Inflammatory macrophage treated with lipopolysaccharide for 1 hour (primary cell): ENCODE measurements around the gene TAS1R3.
"Not testable (repeated sequence)": the region's sequence is repeated elsewhere in the genome, so short reads cannot be mapped to it uniquely, and the experiment has no call there.

Experiments
- DNase-seq, 2 donors: peaks; one replicate each; pipeline ENCODE4 v3.0.0-alpha.2; 2020 to 2022

TAS1R3 gene

GRCh38 chr1:1309251-1310108, 21.6 kb upstream of the TAS1R3 start:
- DNase-seq: no peak

DNA sequence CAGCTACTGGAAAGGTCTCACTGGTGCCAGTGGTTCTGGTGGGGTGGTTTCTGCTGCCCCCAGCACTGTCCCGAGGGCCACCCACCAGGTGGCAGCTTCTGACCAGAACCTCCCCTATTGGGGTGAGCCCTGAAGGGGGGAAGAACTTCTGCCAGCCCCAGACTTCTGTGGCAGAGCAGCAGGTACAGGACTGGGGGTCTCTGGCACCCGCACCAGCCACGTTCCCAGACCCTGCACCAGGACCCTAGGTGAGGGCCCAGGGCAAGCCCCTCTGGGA, 21.0 kb upstream of the TAS1R3 start:
- no peak for DNase-seq

GRCh38 chr1:1310476-1311053, 20.5 kb upstream of the TAS1R3 start:
- no peak for DNase-seq

- DNase-seq: no peak
These were observed 19.7 kb upstream of the TAS1R3 start for GRCh38 chr1:1311107-1312104.

DNA sequence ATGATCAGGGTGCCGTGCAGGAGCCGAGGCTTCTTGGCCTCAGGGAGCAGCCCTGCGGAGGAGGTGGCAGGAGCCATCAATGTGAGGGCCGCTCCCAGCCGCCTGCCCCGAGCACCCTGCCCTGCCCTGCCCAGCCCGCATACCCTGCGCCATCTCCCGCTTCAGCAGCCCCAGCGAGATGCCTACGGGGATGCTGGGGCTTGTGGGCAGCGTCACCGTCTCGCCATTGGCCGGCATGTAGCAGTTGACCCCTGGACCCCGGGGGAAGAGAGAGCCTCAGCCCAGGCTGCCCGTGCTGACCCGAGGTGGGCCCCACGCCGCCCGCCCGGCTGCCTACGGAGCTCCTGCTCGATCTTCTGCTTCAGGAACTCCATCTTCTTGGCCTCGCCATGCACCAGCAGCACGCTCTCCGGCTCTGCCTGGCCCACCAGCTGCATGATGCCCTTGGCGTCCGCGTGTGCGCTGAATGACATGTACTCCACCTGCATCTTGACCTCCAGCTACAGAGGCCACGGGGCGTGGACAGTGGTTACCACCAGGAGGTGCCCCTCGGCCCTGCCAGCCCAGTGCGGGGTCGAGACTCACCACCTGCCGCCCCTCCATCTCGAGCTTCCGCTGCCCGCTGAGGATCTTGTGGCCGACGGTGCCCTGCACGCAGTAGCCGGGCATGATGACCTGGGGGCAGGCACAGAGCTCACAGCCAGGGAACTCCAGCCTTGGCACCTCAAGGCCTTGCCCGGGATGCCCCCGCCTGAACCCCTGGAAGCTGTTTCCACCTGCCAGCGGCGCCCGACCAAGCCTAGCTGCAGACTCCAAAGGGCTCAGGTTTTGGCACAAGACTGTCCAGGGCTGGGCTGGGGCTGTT, 18.4 kb upstream of the TAS1R3 start:
- no peak for DNase-seq

DNA sequence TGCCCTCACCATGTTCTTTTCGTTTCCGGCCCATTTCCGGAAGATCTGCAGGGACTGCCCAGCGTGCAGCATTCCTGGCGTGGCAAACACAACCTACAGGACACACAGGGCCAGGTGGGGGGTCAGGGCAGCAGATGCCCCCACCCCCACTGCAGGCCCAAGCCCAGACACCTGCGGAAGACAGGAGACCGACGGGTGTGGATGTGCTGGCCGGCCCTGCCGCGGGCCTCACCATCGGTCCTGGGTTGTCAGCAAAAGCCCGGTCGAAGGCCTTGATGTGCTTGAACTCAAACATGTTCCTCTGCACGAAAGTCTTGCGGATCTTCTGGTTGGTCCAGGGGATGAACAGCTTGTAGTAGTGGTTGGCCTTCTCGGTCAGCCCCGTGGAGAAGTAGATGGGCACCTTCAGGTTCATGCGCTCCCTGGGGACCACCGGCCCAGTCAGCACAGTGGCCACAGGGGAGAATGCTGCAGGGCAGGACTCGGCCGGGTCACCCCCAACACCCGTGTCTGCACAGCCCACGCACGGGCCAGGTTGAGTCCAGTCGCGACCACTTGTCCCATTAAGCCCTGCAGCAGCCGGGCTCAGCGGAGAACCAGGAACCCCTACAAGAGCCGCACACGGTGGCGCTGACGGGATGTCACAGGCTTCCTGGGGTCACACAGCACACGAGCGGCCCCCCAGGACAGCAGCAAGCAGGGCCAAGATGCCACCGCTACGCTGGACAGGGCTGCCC, 17.4 kb upstream of the TAS1R3 start:
- DNase-seq: no peak

- no peak for DNase-seq
These were observed 16.9 kb upstream of the TAS1R3 start for GRCh38 chr1:1314237-1314586.

DNA sequence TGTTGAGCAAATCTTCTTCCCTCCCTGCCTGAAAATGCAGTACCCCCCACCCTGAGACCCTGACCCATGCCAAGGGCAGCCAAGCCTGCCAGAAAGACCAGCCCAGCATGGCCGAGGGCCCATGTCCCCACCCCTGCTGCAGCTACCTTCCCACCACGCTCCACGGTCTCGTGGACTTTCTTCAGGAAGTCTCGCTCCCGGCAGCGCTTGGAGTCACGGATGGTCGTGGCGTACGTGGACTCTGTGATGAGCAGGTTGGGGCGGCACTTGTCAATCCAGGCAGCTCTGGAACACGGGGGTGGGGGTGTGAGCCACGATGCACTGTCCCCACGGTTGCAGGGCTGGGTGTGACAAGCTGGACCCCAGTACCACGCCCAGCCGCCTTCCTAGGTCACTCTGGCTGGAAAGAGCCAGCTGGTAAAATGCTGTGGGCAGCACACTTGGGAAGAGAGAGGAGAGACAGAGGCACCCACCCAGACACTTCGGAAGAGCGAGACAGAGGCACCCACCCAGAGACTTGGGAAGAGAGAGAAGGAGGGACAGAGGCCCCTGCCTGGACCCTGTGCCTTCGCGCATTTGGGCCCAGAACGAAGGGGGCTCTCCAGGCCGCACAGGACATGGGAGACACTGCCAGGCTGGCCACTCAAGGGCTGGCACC, 16.3 kb upstream of the TAS1R3 start:
- no peak for DNase-seq

- no peak for DNase-seq
These were observed 15.6 kb upstream of the TAS1R3 start for GRCh38 chr1:1315435-1315954.

- DNase-seq: not testable (repeated sequence)
These were observed 14.9 kb upstream of the TAS1R3 start for GRCh38 chr1:1316199-1316598.

- DNase-seq: no peak
These were observed 13.7 kb upstream of the TAS1R3 start for GRCh38 chr1:1317420-1317819.

DNA sequence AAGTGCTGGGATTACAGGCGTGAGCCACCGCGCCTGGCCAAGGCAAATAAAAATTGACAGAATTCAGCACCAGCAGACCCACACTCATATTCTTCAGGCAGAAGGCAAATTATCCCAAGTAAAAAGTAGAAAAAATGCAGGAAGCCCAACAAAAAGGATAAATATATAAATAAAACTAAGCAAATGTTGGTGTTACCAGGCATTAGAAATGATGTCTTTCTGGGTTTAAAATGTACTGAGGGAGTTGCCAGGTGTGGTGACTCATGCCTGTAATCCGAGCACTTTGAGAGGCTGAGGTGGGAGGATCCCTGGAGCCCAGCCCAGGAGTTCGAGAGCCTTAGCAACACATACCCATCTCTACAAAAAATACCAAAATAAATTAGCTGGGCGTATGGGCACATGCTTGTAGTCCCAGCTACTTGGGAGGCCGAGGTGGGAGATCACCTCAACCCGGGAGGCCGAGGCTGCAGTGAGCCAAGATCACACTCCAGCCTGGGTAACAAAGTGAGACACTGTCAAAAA, 12.9 kb upstream of the TAS1R3 start:
- DNase-seq: no peak

GRCh38 chr1:1318777-1319645, 12.1 kb upstream of the TAS1R3 start:
- no peak for DNase-seq

DNA sequence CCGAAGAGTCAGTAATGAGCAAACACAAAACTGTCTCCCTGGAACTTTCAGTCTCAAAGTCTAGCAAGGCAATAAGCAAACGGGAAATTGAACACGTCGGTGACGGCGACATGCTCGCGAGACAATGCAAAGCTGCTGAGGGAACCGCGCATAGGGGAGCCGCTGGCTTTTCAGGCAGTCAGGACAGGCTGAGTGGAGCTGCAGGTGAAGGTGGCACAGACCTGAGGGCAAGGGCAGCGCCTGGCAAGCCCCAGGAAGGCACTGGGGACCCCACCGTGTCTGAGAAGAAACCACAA, 11.5 kb upstream of the TAS1R3 start:
- no peak for DNase-seq

GRCh38 chr1:1320666-1321448, 10.2 kb upstream of the TAS1R3 start:
- no peak for DNase-seq

DNA sequence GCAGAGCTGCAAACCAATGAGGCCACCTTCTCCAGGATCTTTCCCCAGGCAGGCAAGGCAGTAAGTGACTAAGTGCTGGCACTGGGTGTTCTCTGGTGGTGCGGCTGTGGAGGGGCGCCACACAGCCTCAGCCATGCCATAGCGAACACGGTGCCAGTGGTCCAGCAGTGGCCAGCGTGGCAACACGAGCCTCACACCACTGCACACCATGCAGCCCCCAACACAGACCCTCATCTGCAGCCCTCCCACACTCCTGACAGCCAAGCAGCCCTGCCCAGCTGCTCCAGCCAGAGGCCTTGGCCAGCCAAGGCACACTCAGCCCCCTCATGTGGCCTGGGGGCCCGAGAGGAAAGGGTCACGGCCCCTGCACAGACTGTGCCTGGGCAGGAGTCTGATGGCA, 9.6 kb upstream of the TAS1R3 start:
- DNase-seq: no peak

GRCh38 chr1:1322418-1322817, 8.7 kb upstream of the TAS1R3 start:
- no peak for DNase-seq

DNA sequence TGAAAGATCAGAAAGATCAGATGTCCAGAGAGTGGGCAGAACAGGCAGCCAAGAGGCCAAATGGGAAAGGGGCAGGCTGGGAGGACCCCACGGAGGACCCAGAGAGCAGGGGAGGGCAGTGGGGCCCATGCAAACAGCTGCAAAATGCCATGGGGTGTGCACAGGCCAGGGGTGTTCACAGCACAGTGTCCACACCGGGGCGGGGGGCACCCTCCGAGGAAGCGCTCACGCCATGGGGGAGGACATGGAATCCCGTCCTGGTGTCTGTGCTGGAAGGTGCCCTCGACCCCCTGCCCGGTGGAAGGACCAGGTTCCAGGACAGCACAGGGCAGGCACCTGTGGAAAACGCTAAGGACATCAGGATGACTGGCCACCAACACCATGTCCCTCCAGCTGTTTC, 8.1 kb upstream of the TAS1R3 start:
- DNase-seq: no peak

GRCh38 chr1:1324084-1324523, 7.0 kb upstream of the TAS1R3 start:
- DNase-seq: no peak
